ENCODE measurements around the gene RBBP5. TPM values are rescaled to one million over a fixed set of nuclear protein-coding genes. Genes with fewer than 3 reads are reported as not detected.

Gene RBBP5
- total RNA-seq, 1 experiment from 2014 or later = 17.3 TPM

DNA sequence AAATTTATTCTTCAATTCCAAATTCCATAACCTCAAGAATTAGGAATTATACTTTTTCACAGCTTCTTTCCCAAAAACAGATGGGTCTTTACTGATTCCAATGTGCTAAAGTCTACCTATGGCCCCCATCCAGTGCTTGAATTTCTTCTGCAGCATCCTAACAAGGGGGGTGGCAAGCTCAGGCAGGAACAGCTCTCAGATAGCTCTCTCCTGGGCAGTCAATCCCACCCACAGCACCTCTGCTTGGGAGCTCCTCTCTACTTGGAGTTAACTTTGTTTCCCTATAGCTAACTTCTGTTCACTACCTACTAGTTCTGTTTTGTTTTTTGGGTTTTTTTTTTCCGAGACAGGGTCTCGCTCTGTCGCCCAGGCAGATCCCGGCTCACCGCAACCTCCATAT lies 12.1 kb downstream of the RBBP5 start:
- no peak overlapping the region for H2BK15ac ChIP-seq (ENCODE audit: low read depth, low read length)
- no peaks in the 10 kb centered on the region for H3K27me3 ChIP-seq (ENCODE audit: insufficient read depth, low read length)
- no peak overlapping the region for H2AK5ac ChIP-seq (ENCODE audit: insufficient read length, low read length)
- Mint-ChIP-seq H3K4me3 (no peak overlapping the region), H3K27ac (peak overlapping the region in 1 of 3 experiments; percentile 36; a peak in 1 of 7 replicates), H3K27me3 (ENCODE audit: low read depth) (no peaks in the 10 kb centered on the region), H3K9me3 (no peaks in the 10 kb centered on the region), H3K4me1 (no peaks in the 10 kb centered on the region), H3K36me3 (ENCODE audit: insufficient read depth in 1 of 3, low read depth in 3 of 3) (peaks cover 15 to 49% (median 40%) of the 10 kb centered on the region in 3 experiments; a peak in 6 of 7 replicates)
- no peak for DNase-seq
- no CpG with 5 or more reads among the region's 5 CpGs for WGBS (ENCODE audit: extremely low coverage, insufficient read length, low lambda C conversion rate)
- no peaks in the 10 kb centered on the region for H3K9me3 ChIP-seq (ENCODE audit: control insufficient read depth, low read depth, low read length)
- no peak overlapping the region for H4K5ac ChIP-seq (ENCODE audit: insufficient read length, low read depth, low read length)
- no peak overlapping the region for H2BK12ac ChIP-seq (ENCODE audit: insufficient read length, low read depth, low read length)
- H4K20me1 ChIP-seq (ENCODE audit: control insufficient read depth, insufficient read depth, insufficient read length) = no peaks in the 10 kb centered on the region
- H4K91ac ChIP-seq (ENCODE audit: insufficient read length, low read depth, low read length) = no peak overlapping the region
- no peak overlapping the region for H2AFZ ChIP-seq (ENCODE audit: low read length)
- H3K4me1 ChIP-seq (ENCODE audit: insufficient read depth, low read length) = no peaks in the 10 kb centered on the region
- no peaks in the 10 kb centered on the region for H3K79me2 ChIP-seq (ENCODE audit: insufficient read depth, low read length)
- H4K8ac ChIP-seq (replicated peaks; ENCODE audit: insufficient read length, low read depth, low read length) = no peak overlapping the region
- no peak overlapping the region for H3T11ph ChIP-seq (ENCODE audit: low read length)
- H3K79me1 ChIP-seq (ENCODE audit: insufficient read depth, low read depth, low read length, poor library complexity, severe bottlenecking) = peaks cover 7% of the 10 kb centered on the region
- H3K9ac ChIP-seq (ENCODE audit: extremely low read depth, insufficient read length, low read length) = no peak overlapping the region
- H2BK5ac ChIP-seq (ENCODE audit: insufficient read length, low read length) = no peak overlapping the region
- H3K18ac ChIP-seq (ENCODE audit: insufficient read length, low read depth, low read length) = no peak overlapping the region
- H2BK120ac ChIP-seq (ENCODE audit: low read depth, low read length, poor library complexity, severe bottlenecking) = no peak overlapping the region
- TF ChIP-seq, protein P1, sequence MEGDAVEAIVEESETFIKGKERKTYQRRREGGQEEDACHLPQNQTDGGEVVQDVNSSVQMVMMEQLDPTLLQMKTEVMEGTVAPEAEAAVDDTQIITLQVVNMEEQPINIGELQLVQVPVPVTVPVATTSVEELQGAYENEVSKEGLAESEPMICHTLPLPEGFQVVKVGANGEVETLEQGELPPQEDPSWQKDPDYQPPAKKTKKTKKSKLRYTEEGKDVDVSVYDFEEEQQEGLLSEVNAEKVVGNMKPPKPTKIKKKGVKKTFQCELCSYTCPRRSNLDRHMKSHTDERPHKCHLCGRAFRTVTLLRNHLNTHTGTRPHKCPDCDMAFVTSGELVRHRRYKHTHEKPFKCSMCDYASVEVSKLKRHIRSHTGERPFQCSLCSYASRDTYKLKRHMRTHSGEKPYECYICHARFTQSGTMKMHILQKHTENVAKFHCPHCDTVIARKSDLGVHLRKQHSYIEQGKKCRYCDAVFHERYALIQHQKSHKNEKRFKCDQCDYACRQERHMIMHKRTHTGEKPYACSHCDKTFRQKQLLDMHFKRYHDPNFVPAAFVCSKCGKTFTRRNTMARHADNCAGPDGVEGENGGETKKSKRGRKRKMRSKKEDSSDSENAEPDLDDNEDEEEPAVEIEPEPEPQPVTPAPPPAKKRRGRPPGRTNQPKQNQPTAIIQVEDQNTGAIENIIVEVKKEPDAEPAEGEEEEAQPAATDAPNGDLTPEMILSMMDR (conservative IDR thresholded peaks at IDR 0.05) = no peak
- no peaks in the 10 kb centered on the region for H3K23me2 ChIP-seq (ENCODE audit: insufficient read length, low read depth, low read length, poor library complexity, severe bottlenecking)
- H3K27ac ChIP-seq (ENCODE audit: insufficient read length, low read depth, low read length) = no peak overlapping the region
- no peak overlapping the region for H3K14ac ChIP-seq (ENCODE audit: insufficient read depth, low read length)
- no peak overlapping the region for H2BK20ac ChIP-seq (ENCODE audit: low read depth, low read length, poor library complexity, severe bottlenecking)
- H3K23ac ChIP-seq (ENCODE audit: insufficient read length, low read depth, low read length) = no peak overlapping the region
- H3K4ac ChIP-seq (ENCODE audit: low read depth, low read length) = no peak overlapping the region
- H3K4me2 ChIP-seq (ENCODE audit: insufficient read depth, insufficient read length, low read length) = no peak overlapping the region
- H3K56ac ChIP-seq (ENCODE audit: insufficient read length, low read depth, low read length) = no peak overlapping the region
